PFSK-1 (cell line): ENCODE results near the gene ATP6V1C2.

Source experiments
- POLR2AphosphoS5 ChIP-seq: IDR thresholded peaks from 2 replicates; pipeline ENCODE4 v1.6.1; 2012; ENCODE audit warnings: low read depth, mild to moderate bottlenecking, control low read depth, low read length, moderate library complexity
- SIN3A ChIP-seq: IDR thresholded peaks from 2 replicates; pipeline ENCODE4 v1.6.1; 2012; ENCODE audit warnings: mild to moderate bottlenecking, low read length, moderate library complexity, borderline replicate concordance; ENCODE audit not compliant: insufficient read depth
- TAF1 ChIP-seq: IDR thresholded peaks from 2 replicates; pipeline ENCODE4 v1.6.1; 2012; ENCODE audit warnings: low read length, control low read depth, borderline replicate concordance; ENCODE audit not compliant: insufficient read depth

- no peak for TF ChIP-seq POLR2AphosphoS5
- no peak for TF ChIP-seq TAF1
- TF ChIP-seq SIN3A, result no peak
These were observed 112.7 kb downstream of the ATP6V1C2 start for GRCh38 chr2:10834068-10834655.
